ENCODE data around the gene LSM14A.
A peak's percentile ranks its signal among the peaks of the same experiment; 100 is the strongest.

The LSM14A gene

DNA sequence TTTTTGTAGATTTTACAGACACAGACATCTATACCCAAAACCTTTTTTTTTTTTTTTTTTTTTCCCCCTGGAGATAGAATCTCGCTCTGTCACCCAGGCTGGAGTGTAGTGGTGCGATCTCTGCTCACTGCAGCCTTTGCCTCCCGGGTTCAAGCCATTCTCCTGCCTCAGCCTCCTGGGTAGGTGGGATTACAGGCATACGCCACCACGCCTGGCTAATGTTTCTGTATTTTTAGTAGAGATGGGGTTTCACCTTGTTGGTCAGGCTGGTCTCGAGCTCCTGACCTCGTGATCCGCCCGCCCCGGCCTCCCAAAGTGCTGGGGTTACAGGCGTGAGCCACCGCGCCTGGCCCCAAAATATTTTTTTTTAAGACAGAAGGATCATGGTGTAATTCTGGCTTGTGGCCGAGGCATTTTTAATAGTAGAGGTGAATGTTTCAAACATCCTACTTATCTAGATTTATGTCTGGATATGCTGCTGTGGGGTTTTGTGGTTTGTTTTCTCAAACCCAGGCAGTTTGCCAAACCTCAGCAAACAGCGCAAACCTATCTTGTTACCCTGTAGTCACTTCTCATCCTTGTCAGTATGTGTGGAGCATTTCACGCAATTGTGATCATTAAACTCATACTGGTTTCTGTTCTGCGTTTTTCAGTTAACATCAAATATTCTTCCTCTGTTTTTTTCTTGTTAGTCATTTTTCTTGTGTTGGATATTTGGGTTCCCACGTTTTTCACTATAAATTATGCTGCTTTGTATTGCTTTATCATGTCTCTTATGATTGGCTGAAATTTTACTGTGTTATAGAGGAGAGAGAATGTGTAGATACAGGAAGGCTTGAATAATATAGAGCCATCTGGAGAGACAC is 45.9 kb downstream of the LSM14A start:
- 0 out of 2 replicates have a peak, but pooled peaks cover 16% of the 10 kb centered on the region for H4K20me1 ChIP-seq (ENCODE audit: insufficient read depth)

DNA sequence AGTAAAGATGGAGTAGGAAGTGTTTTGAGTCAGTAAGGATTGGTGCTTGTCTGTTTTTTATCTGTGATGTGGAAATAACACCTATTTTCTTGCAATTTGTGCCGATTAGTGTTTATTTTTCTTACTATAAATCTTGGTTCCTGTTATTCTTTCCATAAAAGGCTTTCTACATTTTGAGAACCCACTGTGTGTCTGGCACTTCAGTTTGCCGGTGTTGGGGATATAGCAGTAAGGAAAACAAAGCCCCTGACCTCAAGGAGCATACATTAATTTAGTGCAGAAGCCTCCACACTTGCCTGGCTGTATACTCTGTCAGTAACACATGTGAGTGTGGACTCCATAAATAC is 46.5 kb downstream of the LSM14A start:
- no peak overlapping the region; the same call in 1 of the 2 replicates for H3K9ac ChIP-seq
- peak overlapping the region; percentile 93 for H3K4me2 ChIP-seq
- H3K27ac ChIP-seq = peak overlapping the region; percentile 54; the same call in 1 of the 2 replicates
- H4K20me1 ChIP-seq (ENCODE audit: insufficient read depth) = 0 out of 2 replicates have a peak, but pooled peaks cover 16% of the 10 kb centered on the region
- TF ChIP-seq, protein P1, sequence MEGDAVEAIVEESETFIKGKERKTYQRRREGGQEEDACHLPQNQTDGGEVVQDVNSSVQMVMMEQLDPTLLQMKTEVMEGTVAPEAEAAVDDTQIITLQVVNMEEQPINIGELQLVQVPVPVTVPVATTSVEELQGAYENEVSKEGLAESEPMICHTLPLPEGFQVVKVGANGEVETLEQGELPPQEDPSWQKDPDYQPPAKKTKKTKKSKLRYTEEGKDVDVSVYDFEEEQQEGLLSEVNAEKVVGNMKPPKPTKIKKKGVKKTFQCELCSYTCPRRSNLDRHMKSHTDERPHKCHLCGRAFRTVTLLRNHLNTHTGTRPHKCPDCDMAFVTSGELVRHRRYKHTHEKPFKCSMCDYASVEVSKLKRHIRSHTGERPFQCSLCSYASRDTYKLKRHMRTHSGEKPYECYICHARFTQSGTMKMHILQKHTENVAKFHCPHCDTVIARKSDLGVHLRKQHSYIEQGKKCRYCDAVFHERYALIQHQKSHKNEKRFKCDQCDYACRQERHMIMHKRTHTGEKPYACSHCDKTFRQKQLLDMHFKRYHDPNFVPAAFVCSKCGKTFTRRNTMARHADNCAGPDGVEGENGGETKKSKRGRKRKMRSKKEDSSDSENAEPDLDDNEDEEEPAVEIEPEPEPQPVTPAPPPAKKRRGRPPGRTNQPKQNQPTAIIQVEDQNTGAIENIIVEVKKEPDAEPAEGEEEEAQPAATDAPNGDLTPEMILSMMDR (conservative IDR thresholded peaks at IDR 0.05; ENCODE audit: low read depth, low read length) = no peak
- H3K36me3 ChIP-seq (ENCODE audit: insufficient read depth) = peaks cover 4% of the 10 kb centered on the region; the same call in 1 of the 2 replicates
- peaks cover 50% of the 10 kb centered on the region for H3K4me1 ChIP-seq (ENCODE audit: low read depth, poor library complexity, severe bottlenecking)
- H3K27me3 ChIP-seq (ENCODE audit: insufficient read depth, low read depth) = no peaks in the 10 kb centered on the region
- H3K79me2 ChIP-seq (ENCODE audit: insufficient read depth, low read depth) = peaks cover 21% of the 10 kb centered on the region; the same call in 1 of the 2 replicates
- H3K4me3 ChIP-seq (IDR thresholded peaks at IDR 0.05; ENCODE audit: insufficient read depth, low read depth, low read length) = no peak overlapping the region
- H2AFZ ChIP-seq (ENCODE audit: low read depth) = no peak overlapping the region

More for the DNA sequence above, 45.9 kb downstream of the LSM14A start:
- Histone ChIP-seq H2AFZ (ENCODE audit: low read depth) (no peak overlapping the region), H3K9ac (no peak overlapping the region; the same call in 1 of the 2 replicates), H3K4me2 (peak overlapping the region; percentile 93), H3K4me1 (ENCODE audit: low read depth, poor library complexity, severe bottlenecking) (peaks cover 46% of the 10 kb centered on the region), H3K79me2 (ENCODE audit: insufficient read depth, low read depth) (peaks cover 23% of the 10 kb centered on the region; the same call in 1 of the 2 replicates), H3K4me3 (IDR thresholded peaks at IDR 0.05; ENCODE audit: insufficient read depth, low read depth, low read length) (no peak overlapping the region), H3K36me3 (ENCODE audit: insufficient read depth) (peaks cover 4% of the 10 kb centered on the region; the same call in 1 of the 2 replicates), H3K27me3 (ENCODE audit: insufficient read depth, low read depth) (no peaks in the 10 kb centered on the region), H3K27ac (peak overlapping the region; percentile 54)
- TF ChIP-seq, protein P1 (conservative IDR thresholded peaks at IDR 0.05; ENCODE audit: low read depth, low read length) = no peak

DNA sequence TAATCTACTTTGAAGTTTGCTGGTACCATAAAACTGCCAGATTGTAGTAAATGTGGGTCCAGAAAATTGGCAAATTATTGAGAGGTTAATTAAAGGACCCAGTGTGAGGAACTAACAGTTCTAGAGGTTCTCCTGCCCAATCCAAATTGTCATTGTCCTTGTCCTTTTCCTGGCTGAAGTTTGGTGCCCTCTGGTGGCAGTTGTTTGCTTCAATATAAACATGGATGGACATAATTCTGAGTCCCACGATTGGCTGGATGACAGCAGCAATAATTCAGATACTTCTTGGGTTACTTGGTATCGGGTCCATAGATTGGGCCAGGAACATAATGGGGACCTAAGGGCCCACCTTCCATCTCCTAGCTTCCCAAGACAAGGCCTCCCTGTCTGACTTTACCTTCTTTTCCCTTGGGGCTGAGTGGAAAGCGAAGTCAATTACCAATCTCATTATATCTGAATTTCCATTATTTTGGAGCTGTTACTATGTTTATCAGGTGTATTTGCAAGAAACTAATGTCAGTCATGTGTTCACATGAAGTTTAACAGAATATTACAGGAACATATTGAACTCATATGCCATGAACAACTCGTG is 48.3 kb downstream of the LSM14A start:
- H3K36me3 ChIP-seq (ENCODE audit: insufficient read depth) = peaks cover 4% of the 10 kb centered on the region; the same call in 1 of the 2 replicates
- H3K79me2 ChIP-seq (ENCODE audit: insufficient read depth, low read depth) = peaks cover 25% of the 10 kb centered on the region; the same call in 1 of the 2 replicates
- no peak overlapping the region for H3K4me2 ChIP-seq

DNA sequence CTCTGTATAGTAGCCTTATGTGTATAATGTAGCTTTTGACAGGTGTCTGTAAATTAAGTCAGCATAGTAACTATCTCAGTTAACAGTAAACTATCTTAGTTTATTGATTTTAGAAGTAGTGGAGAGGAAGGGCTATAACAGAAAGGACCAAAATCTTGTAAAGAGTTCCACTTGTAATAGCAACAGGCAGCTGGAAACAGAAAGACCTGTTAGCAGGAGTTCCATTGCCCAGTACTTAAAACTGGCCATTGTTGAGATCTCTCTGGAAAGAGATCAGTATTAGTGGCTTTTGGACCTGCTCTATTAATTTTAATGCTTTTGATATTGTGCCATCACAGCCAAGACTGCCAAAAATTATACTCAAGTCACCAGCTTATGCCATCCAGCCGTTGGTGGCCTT is 50.1 kb downstream of the LSM14A start:
- H2AFZ ChIP-seq (ENCODE audit: low read depth) = no peak overlapping the region
- 0 out of 2 replicates have a peak, but pooled peaks cover 16% of the 10 kb centered on the region for H4K20me1 ChIP-seq (ENCODE audit: insufficient read depth)
- no peak overlapping the region for H3K27ac ChIP-seq
- peaks cover 68% of the 10 kb centered on the region for H3K4me1 ChIP-seq (ENCODE audit: low read depth, poor library complexity, severe bottlenecking)
- H3K9ac ChIP-seq = no peak overlapping the region
- peaks cover 18% of the 10 kb centered on the region; the same call in 1 of the 2 replicates for H3K79me2 ChIP-seq (ENCODE audit: insufficient read depth, low read depth)
- no peaks in the 10 kb centered on the region for H3K27me3 ChIP-seq (ENCODE audit: insufficient read depth, low read depth)
- H3K4me2 ChIP-seq = no peak overlapping the region
- no peak overlapping the region for H3K4me3 ChIP-seq (IDR thresholded peaks at IDR 0.05; ENCODE audit: insufficient read depth, low read depth, low read length)
- peaks cover 8% of the 10 kb centered on the region; the same call in 1 of the 2 replicates for H3K36me3 ChIP-seq (ENCODE audit: insufficient read depth)
- TF ChIP-seq, protein P1 (conservative IDR thresholded peaks at IDR 0.05; ENCODE audit: low read depth, low read length) = no peak

More for the DNA sequence above, 48.3 kb downstream of the LSM14A start:
- H3K4me1 ChIP-seq (ENCODE audit: low read depth, poor library complexity, severe bottlenecking) = peaks cover 67% of the 10 kb centered on the region
- no peaks in the 10 kb centered on the region for H3K27me3 ChIP-seq (ENCODE audit: insufficient read depth, low read depth)
- H3K9ac ChIP-seq = no peak overlapping the region
- no peak overlapping the region for H2AFZ ChIP-seq (ENCODE audit: low read depth)
- TF ChIP-seq, protein P1 (conservative IDR thresholded peaks at IDR 0.05; ENCODE audit: low read depth, low read length) = peak; percentile 93
- H3K4me3 ChIP-seq (IDR thresholded peaks at IDR 0.05; ENCODE audit: insufficient read depth, low read depth, low read length) = no peak overlapping the region
- no peak overlapping the region for H3K27ac ChIP-seq
- 0 out of 2 replicates have a peak, but pooled peaks cover 16% of the 10 kb centered on the region for H4K20me1 ChIP-seq (ENCODE audit: insufficient read depth)

All from KMS-11 (cell line).